Memory B cell (primary cell): ENCODE measurements around the gene DPY19L3.

Source experiments
- ATAC-seq: fragments of 150-1000 bp; cut with Tn5 transposase; 2 replicates; pipeline ENCODE4 v1.10.0; 2021; ENCODE audit warnings: low read depth, mild to moderate bottlenecking, moderate library complexity
- DNase-seq, 2 donors: peaks; one replicate each; pipeline ENCODE4 v3.0.0; 2022; ENCODE audit warnings: low spot score in 2 of 2
- H3K27ac Mint-ChIP-seq: one replicate; pipeline ENCODE4 v1.8.0; 2022; ENCODE audit warnings: mild to moderate bottlenecking, moderate library complexity, mixed read lengths
- H3K27me3 Mint-ChIP-seq: one replicate; pipeline ENCODE4 v1.8.0; 2022; ENCODE audit warnings: mixed read lengths
- H3K36me3 Mint-ChIP-seq: one replicate; pipeline ENCODE4 v1.8.0; 2022; ENCODE audit warnings: mild to moderate bottlenecking, mixed read lengths
- H3K4me1 Mint-ChIP-seq: one replicate; pipeline ENCODE4 v1.8.0; 2022; ENCODE audit warnings: mixed read lengths
- H3K4me3 Mint-ChIP-seq: one replicate; pipeline ENCODE4 v1.8.0; 2022; ENCODE audit warnings: mild to moderate bottlenecking, moderate library complexity, mixed read lengths
- H3K9me3 Mint-ChIP-seq: one replicate; pipeline ENCODE4 v1.8.0; 2022; ENCODE audit warnings: mixed read lengths

Gene DPY19L3

GRCh38 chr19:32405431-32406160 lies at the start of gene DPY19L3:
TSS of gene DPY19L3 (plus strand) at chr19:32405770. CDS start at chr19:32408254, 2,484 bp downstream.
- ATAC-seq = peak; percentile 88
- H3K27me3 Mint-ChIP-seq = no peaks in the 10 kb centered on the region

GRCh38 chr19:32357720-32358119 lies 47.9 kb upstream of the DPY19L3 start:
- H3K27ac Mint-ChIP-seq = no peak overlapping the region
- H3K4me3 Mint-ChIP-seq = no peak overlapping the region
- H3K9me3 Mint-ChIP-seq = no peaks in the 10 kb centered on the region
- ATAC-seq (no peak), DNase-seq (no peak)
- peaks cover 43% of the 10 kb centered on the region for H3K36me3 Mint-ChIP-seq
- no peaks in the 10 kb centered on the region for H3K27me3 Mint-ChIP-seq
- peaks cover 15% of the 10 kb centered on the region for H3K4me1 Mint-ChIP-seq

More at GRCh38 chr19:32405431-32406160, at the start of gene DPY19L3:
- peak within 1 kb of the TSS; percentile 89 for H3K4me3 Mint-ChIP-seq
- H3K36me3 Mint-ChIP-seq = peaks cover 5% of the 10 kb centered on the region
- DNase-seq = peak; percentile 85 to 93
- H3K27ac Mint-ChIP-seq = peak within 1 kb of the TSS; percentile 84
- no peaks in the 10 kb centered on the region for H3K9me3 Mint-ChIP-seq
- H3K4me1 Mint-ChIP-seq = peaks cover 5% of the 10 kb centered on the region

- Mint-ChIP-seq H3K9me3 (no peaks in the 10 kb centered on the region), H3K4me1 (peaks cover 16% of the 10 kb centered on the region), H3K27me3 (no peaks in the 10 kb centered on the region), H3K27ac (no peak overlapping the region), H3K36me3 (peaks cover 41% of the 10 kb centered on the region), H3K4me3 (no peak overlapping the region)
- ATAC-seq = no peak
- no peak for DNase-seq
These were observed 47.2 kb upstream of the DPY19L3 start for GRCh38 chr19:32358321-32358720.

- no peak for ATAC-seq
- H3K27ac Mint-ChIP-seq = no peak overlapping the region
- peaks cover 17% of the 10 kb centered on the region for H3K4me1 Mint-ChIP-seq
- no peaks in the 10 kb centered on the region for H3K9me3 Mint-ChIP-seq
- no peaks in the 10 kb centered on the region for H3K27me3 Mint-ChIP-seq
- no peak overlapping the region for H3K4me3 Mint-ChIP-seq
- DNase-seq = no peak
- H3K36me3 Mint-ChIP-seq = peaks cover 34% of the 10 kb centered on the region
These were observed 46.0 kb upstream of the DPY19L3 start for GRCh38 chr19:32359581-32359980.

- Mint-ChIP-seq H3K4me1 (peaks cover 24% of the 10 kb centered on the region), H3K9me3 (no peaks in the 10 kb centered on the region), H3K4me3 (no peak overlapping the region), H3K27me3 (no peaks in the 10 kb centered on the region), H3K27ac (no peak overlapping the region), H3K36me3 (peaks cover 43% of the 10 kb centered on the region)
- ATAC-seq (no peak), DNase-seq (no peak)
These were observed 43.8 kb upstream of the DPY19L3 start for GRCh38 chr19:32361574-32362317.

- H3K4me1 Mint-ChIP-seq = peaks cover 24% of the 10 kb centered on the region
- H3K27me3 Mint-ChIP-seq = no peaks in the 10 kb centered on the region
- ATAC-seq (no peak), DNase-seq (no peak)
- no peak overlapping the region for H3K27ac Mint-ChIP-seq
- H3K9me3 Mint-ChIP-seq = no peaks in the 10 kb centered on the region
- H3K36me3 Mint-ChIP-seq = peaks cover 44% of the 10 kb centered on the region
- H3K4me3 Mint-ChIP-seq = no peak overlapping the region
These were observed 43.3 kb upstream of the DPY19L3 start for GRCh38 chr19:32362318-32362691.

GRCh38 chr19:32363175-32363574 lies 42.4 kb upstream of the DPY19L3 start:
- H3K27me3 Mint-ChIP-seq = no peaks in the 10 kb centered on the region
- ATAC-seq (no peak), DNase-seq (no peak)
- no peak overlapping the region for H3K27ac Mint-ChIP-seq
- H3K4me3 Mint-ChIP-seq = no peak overlapping the region
- H3K9me3 Mint-ChIP-seq = no peaks in the 10 kb centered on the region
- peaks cover 24% of the 10 kb centered on the region for H3K4me1 Mint-ChIP-seq
- H3K36me3 Mint-ChIP-seq = peaks cover 46% of the 10 kb centered on the region

GRCh38 chr19:32363632-32364031 lies 41.9 kb upstream of the DPY19L3 start:
- H3K4me3 Mint-ChIP-seq = no peak overlapping the region
- H3K27ac Mint-ChIP-seq = no peak overlapping the region
- peaks cover 49% of the 10 kb centered on the region for H3K36me3 Mint-ChIP-seq
- DNase-seq (no peak), ATAC-seq (no peak)
- peaks cover 24% of the 10 kb centered on the region for H3K4me1 Mint-ChIP-seq
- H3K9me3 Mint-ChIP-seq = no peaks in the 10 kb centered on the region
- no peaks in the 10 kb centered on the region for H3K27me3 Mint-ChIP-seq

- DNase-seq = no peak
- Mint-ChIP-seq H3K4me1 (peaks cover 24% of the 10 kb centered on the region), H3K27me3 (no peaks in the 10 kb centered on the region), H3K4me3 (no peak overlapping the region), H3K9me3 (no peaks in the 10 kb centered on the region), H3K27ac (no peak overlapping the region), H3K36me3 (peaks cover 49% of the 10 kb centered on the region)
- no peak for ATAC-seq
These were observed 41.5 kb upstream of the DPY19L3 start for GRCh38 chr19:32364040-32364439.

GRCh38 chr19:32367063-32367462 lies 38.5 kb upstream of the DPY19L3 start:
- no peak for ATAC-seq
- H3K36me3 Mint-ChIP-seq = peaks cover 52% of the 10 kb centered on the region
- H3K4me1 Mint-ChIP-seq = peaks cover 18% of the 10 kb centered on the region
- H3K4me3 Mint-ChIP-seq = no peak overlapping the region
- no peaks in the 10 kb centered on the region for H3K27me3 Mint-ChIP-seq
- DNase-seq = no peak
- H3K27ac Mint-ChIP-seq = no peak overlapping the region
- no peaks in the 10 kb centered on the region for H3K9me3 Mint-ChIP-seq

GRCh38 chr19:32367948-32368536 lies 37.5 kb upstream of the DPY19L3 start:
- Mint-ChIP-seq H3K4me3 (no peak overlapping the region), H3K9me3 (no peaks in the 10 kb centered on the region), H3K36me3 (peaks cover 51% of the 10 kb centered on the region), H3K27ac (peak overlapping the region; percentile 42), H3K4me1 (peaks cover 15% of the 10 kb centered on the region), H3K27me3 (no peaks in the 10 kb centered on the region)
- DNase-seq = no peak
- ATAC-seq = no peak

GRCh38 chr19:32368787-32369186 lies 36.8 kb upstream of the DPY19L3 start:
- no peak overlapping the region for H3K4me3 Mint-ChIP-seq
- H3K4me1 Mint-ChIP-seq = peaks cover 15% of the 10 kb centered on the region
- H3K27me3 Mint-ChIP-seq = no peaks in the 10 kb centered on the region
- DNase-seq (no peak), ATAC-seq (no peak)
- H3K9me3 Mint-ChIP-seq = no peaks in the 10 kb centered on the region
- H3K36me3 Mint-ChIP-seq = peaks cover 52% of the 10 kb centered on the region
- H3K27ac Mint-ChIP-seq = no peak overlapping the region

- Mint-ChIP-seq H3K4me1 (peaks cover 2% of the 10 kb centered on the region), H3K36me3 (peaks cover 48% of the 10 kb centered on the region), H3K27ac (no peak overlapping the region), H3K4me3 (no peak overlapping the region), H3K9me3 (no peaks in the 10 kb centered on the region), H3K27me3 (no peaks in the 10 kb centered on the region)
- DNase-seq (no peak), ATAC-seq (no peak)
These were observed 32.6 kb upstream of the DPY19L3 start for GRCh38 chr19:32372726-32373517.
